Measurements from ENCODE around the gene BABAM1. TPM values are rescaled to one million over a fixed set of nuclear protein-coding genes. Genes with fewer than 3 reads are reported as not detected.

The BABAM1 gene
- total RNA-seq, 1 donor from 2014 or later = 114 TPM

DNA sequence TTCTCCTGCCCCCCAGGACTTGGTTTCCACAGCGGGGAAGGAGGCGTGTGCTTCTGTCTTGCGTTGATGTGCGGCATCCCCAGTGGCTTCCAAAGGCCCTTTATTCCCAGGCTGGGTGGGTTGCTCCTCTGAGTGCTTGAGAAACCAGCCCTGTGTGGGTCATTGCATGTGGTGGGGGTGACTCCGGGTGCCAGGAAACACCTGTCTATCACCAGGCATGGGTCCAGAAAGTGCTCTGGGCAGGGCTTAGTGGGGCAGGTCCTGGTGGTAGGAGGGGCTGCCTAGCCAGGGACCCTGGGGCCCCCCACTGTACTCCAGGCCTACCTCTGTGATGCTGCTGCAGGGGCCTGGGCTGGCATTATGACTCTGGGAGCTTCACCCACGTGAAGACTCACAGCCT lies 51.7 kb downstream of the BABAM1 start:
- Mint-ChIP-seq H3K27ac (no peak overlapping the region), H3K36me3 (ENCODE audit: low read depth) (peaks cover 22% of the 10 kb centered on the region), H3K27me3 (ENCODE audit: insufficient read depth) (no peaks in the 10 kb centered on the region), H3K4me3 (no peak overlapping the region), H3K4me1 (ENCODE audit: low read depth) (peaks cover 7% of the 10 kb centered on the region), H3K9me3 (no peaks in the 10 kb centered on the region)
- intact Hi-C loops (cut with micrococcal nuclease) = no loop called here
- no peak for DNase-seq (ENCODE audit: low spot score)

- intact Hi-C loops (cut with micrococcal nuclease) = no loop called here
- Mint-ChIP-seq H3K27me3 (ENCODE audit: insufficient read depth) (no peaks in the 10 kb centered on the region), H3K36me3 (ENCODE audit: low read depth) (peaks cover 20% of the 10 kb centered on the region)
Observed at GRCh38 chr19:17319473-17320238, 52.4 kb downstream of the BABAM1 start.

GRCh38 chr19:17320435-17320834 lies 53.2 kb downstream of the BABAM1 start:
- Mint-ChIP-seq H3K4me3 (no peak overlapping the region), H3K27ac (no peak overlapping the region), H3K9me3 (no peaks in the 10 kb centered on the region), H3K4me1 (ENCODE audit: low read depth) (peaks cover 6% of the 10 kb centered on the region), H3K36me3 (ENCODE audit: low read depth) (peaks cover 18% of the 10 kb centered on the region), H3K27me3 (ENCODE audit: insufficient read depth) (no peaks in the 10 kb centered on the region)
- DNase-seq (ENCODE audit: low spot score) = no peak
- intact Hi-C loops (cut with micrococcal nuclease) = no loop called here

More at GRCh38 chr19:17319473-17320238, 52.4 kb downstream of the BABAM1 start:
- no peak overlapping the region for H3K4me3 Mint-ChIP-seq
- H3K27ac Mint-ChIP-seq = no peak overlapping the region
- no peaks in the 10 kb centered on the region for H3K9me3 Mint-ChIP-seq
- peaks cover 7% of the 10 kb centered on the region for H3K4me1 Mint-ChIP-seq (ENCODE audit: low read depth)
- DNase-seq (ENCODE audit: low spot score) = no peak

DNA sequence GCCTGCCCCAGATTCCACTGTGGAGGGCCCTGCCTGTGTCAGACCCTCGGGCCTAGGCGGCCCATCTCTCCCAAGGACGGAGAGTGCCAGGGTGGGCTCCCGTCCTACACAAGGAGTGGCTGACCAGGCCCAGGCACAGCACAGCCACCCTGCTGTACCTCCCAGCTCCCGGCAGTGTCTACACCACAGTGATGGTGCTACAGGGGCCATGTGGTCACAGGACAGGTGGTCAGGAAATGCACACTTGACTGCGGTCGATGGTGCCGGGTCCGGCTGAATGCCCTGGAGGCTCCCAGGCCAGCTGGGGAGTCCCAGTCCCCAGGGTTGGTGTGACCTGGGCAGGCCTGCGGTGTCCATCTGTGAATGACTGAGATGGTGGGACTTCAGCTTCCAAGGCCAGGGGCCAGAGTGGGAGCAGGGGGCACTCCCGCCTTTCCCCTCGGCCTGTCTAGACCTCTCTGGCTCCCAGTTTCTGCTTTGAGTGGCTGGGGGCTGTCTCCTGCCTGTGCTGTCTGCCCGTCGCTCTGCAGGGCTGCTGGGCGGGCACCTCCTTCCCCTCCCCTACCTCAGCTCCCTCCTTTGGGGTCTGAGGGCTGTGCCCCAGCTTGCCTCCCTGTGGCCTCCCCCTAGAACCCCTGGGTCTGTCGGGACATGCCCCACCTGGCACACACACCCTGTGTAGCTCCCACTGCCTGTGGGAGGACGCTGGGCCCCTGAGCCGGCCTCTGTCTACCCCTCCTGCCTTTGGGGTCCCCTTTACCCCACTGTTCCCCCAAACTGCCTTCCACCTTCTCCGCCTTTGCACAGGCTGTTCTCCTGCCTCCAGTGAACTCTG lies 54.6 kb downstream of the BABAM1 start:
- Mint-ChIP-seq H3K4me3 (no peak overlapping the region), H3K36me3 (ENCODE audit: low read depth) (peaks cover 11% of the 10 kb centered on the region), H3K4me1 (ENCODE audit: low read depth) (no peaks in the 10 kb centered on the region), H3K27ac (no peak overlapping the region), H3K9me3 (no peaks in the 10 kb centered on the region), H3K27me3 (ENCODE audit: insufficient read depth) (no peaks in the 10 kb centered on the region)
- intact Hi-C loops (cut with micrococcal nuclease) = no loop called here
- no peak for DNase-seq (ENCODE audit: low spot score)

GRCh38 chr19:17322854-17323253 lies 55.6 kb downstream of the BABAM1 start:
- no peak overlapping the region for H3K4me3 Mint-ChIP-seq
- no peaks in the 10 kb centered on the region for H3K4me1 Mint-ChIP-seq (ENCODE audit: low read depth)
- no peaks in the 10 kb centered on the region for H3K27me3 Mint-ChIP-seq (ENCODE audit: insufficient read depth)
- DNase-seq (ENCODE audit: low spot score) = no peak
- peaks cover 11% of the 10 kb centered on the region for H3K36me3 Mint-ChIP-seq (ENCODE audit: low read depth)
- H3K9me3 Mint-ChIP-seq = no peaks in the 10 kb centered on the region
- intact Hi-C loops (cut with micrococcal nuclease) = no loop called here
- no peak overlapping the region for H3K27ac Mint-ChIP-seq

DNA sequence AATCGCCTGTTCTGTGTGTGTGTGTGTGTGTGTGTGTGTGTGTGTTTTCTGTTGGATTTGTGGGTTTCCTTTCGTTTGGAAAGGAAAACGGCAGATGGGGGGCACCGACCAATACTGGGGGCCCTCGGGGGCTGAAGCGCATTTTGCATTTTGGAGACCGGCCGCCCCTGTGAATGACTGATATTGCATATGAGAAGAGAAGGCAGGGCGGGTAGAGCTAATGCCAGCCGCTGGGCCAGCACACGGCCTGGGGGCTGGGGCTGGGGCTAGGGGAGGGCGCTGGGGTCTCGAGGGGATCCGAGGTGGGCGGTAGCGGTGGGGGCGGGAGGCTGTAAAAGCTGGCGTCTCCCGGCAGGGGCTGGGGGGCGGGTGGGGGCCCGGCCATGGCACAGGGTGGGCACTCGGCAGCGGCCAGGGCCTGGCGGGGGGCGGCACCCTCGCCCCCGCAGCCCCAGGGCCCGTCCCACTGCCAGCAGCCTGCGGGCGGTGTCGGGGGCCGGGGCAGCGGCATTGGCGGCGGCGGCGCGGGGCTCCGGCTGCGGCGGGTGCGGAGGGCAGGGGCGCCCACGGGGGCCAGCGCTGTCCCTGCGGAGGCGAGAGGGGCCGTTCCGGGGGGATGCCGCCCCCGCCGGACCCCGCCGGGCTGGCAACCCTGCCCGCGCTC lies 56.2 kb downstream of the BABAM1 start:
- no peaks in the 10 kb centered on the region for H3K9me3 Mint-ChIP-seq
- peaks cover 11% of the 10 kb centered on the region for H3K36me3 Mint-ChIP-seq (ENCODE audit: low read depth)
- no peaks in the 10 kb centered on the region for H3K27me3 Mint-ChIP-seq (ENCODE audit: insufficient read depth)
- no peak overlapping the region for H3K27ac Mint-ChIP-seq
- no peaks in the 10 kb centered on the region for H3K4me1 Mint-ChIP-seq (ENCODE audit: low read depth)
- peak overlapping the region; percentile 42 for H3K4me3 Mint-ChIP-seq
- intact Hi-C loops (cut with micrococcal nuclease) = no loop called here
- DNase-seq (ENCODE audit: low spot score) = no peak

DNA sequence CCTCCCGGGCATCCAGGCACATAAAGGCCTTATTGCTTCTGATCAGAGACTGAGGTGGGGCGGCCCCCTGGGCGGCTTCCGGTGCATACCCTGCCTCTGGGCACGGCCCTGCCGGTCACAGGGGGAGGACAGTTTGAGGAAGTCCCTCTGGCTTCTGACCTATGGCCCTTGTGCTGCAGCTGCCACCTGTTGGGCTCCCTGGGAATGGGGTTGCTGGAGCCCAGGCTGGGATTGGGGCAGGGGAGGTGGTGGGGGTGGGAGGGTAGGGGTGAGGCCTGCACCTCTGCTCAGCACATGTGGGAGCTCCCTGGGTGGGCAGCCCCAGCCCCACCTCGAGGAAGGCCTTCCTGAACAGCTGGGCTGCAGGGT lies 56.7 kb downstream of the BABAM1 start:
- intact Hi-C loops (cut with micrococcal nuclease) = no loop called here
- no peaks in the 10 kb centered on the region for H3K9me3 Mint-ChIP-seq
- no peak for DNase-seq (ENCODE audit: low spot score)
- no peaks in the 10 kb centered on the region for H3K4me1 Mint-ChIP-seq (ENCODE audit: low read depth)
- peaks cover 11% of the 10 kb centered on the region for H3K36me3 Mint-ChIP-seq (ENCODE audit: low read depth)
- no peak overlapping the region for H3K4me3 Mint-ChIP-seq
- H3K27me3 Mint-ChIP-seq (ENCODE audit: insufficient read depth) = no peaks in the 10 kb centered on the region
- H3K27ac Mint-ChIP-seq = no peak overlapping the region

DNA sequence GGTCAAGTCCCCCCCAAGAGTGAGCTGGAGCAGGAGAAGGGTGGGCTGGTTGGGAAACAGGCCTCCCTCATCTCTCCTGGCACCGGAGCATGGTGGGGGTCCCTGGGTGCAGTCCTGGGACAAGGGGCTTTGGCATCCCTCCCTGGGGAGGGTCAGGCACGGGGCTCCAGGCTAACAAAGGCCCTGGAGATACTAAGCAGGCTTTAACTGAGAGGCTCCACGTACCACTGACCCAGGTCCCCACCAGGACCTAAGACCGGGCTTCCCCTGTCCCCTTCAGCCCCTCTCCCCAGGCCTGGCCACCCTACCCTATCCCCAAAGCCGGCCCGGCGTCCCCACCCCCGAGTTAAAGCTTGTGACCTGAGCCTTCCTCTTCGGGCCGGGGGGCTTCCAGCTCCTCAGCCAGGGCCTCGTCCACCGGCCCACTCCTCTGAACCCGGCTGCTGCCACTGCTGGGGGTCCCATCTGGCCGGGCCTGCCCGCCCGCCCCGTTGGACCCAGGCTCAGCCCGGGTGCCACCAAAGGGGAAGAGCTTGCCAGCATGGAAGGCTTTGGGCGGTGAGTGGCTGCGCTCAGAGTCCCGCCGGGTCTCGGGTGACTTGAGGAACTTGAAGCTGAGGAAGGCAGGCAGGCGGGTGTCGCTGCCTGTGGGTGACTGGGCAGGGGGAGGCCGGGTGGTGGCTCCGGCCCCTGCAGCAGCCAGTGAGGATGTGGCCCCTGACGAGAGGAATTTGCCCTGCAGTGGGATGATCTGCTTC lies 57.3 kb downstream of the BABAM1 start:
- Mint-ChIP-seq H3K36me3 (ENCODE audit: low read depth) (peaks cover 11% of the 10 kb centered on the region), H3K27me3 (ENCODE audit: insufficient read depth) (no peaks in the 10 kb centered on the region), H3K9me3 (no peaks in the 10 kb centered on the region), H3K4me1 (ENCODE audit: low read depth) (no peaks in the 10 kb centered on the region), H3K27ac (no peak overlapping the region), H3K4me3 (no peak overlapping the region)
- no peak for DNase-seq (ENCODE audit: low spot score)
- intact Hi-C loops (cut with micrococcal nuclease) = no loop called here

- no peaks in the 10 kb centered on the region for H3K9me3 Mint-ChIP-seq
- peaks cover 8% of the 10 kb centered on the region for H3K36me3 Mint-ChIP-seq (ENCODE audit: low read depth)
- H3K4me3 Mint-ChIP-seq = no peak overlapping the region
- H3K4me1 Mint-ChIP-seq (ENCODE audit: low read depth) = no peaks in the 10 kb centered on the region
- intact Hi-C loops (cut with micrococcal nuclease) = no loop called here
- no peak overlapping the region for H3K27ac Mint-ChIP-seq
- H3K27me3 Mint-ChIP-seq (ENCODE audit: insufficient read depth) = peaks cover 4% of the 10 kb centered on the region
- DNase-seq (ENCODE audit: low spot score) = no peak
Observed at GRCh38 chr19:17325133-17325532, 57.9 kb downstream of the BABAM1 start.

GRCh38 chr19:17325881-17326594 lies 58.8 kb downstream of the BABAM1 start:
- Mint-ChIP-seq H3K27ac (no peak overlapping the region), H3K27me3 (ENCODE audit: insufficient read depth) (peaks cover 8% of the 10 kb centered on the region), H3K4me1 (ENCODE audit: low read depth) (no peaks in the 10 kb centered on the region), H3K9me3 (no peaks in the 10 kb centered on the region), H3K36me3 (ENCODE audit: low read depth) (peaks cover 7% of the 10 kb centered on the region), H3K4me3 (no peak overlapping the region)
- DNase-seq (ENCODE audit: low spot score) = no peak
- intact Hi-C loops (cut with micrococcal nuclease) = no loop called here

DNA sequence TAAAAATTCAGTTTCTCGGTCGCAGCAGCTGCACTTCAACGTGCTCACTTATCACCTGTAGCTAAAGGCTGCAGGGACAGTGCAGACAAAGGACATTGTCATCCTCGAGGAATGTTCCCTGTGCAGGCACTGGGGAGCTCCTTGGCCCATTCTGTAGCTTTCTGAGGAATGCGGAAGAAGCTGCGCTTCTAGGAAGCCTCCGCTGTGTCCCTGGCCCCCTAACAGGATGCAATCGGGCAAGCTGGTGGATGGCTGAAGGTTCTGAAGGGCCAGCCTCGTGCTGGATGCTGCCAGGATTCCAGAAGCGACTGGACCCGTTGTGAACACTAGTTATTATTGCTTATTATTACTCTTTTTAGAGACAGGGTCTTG lies 59.3 kb downstream of the BABAM1 start:
- Mint-ChIP-seq H3K27me3 (ENCODE audit: insufficient read depth) (peaks cover 8% of the 10 kb centered on the region), H3K4me3 (no peak overlapping the region), H3K27ac (no peak overlapping the region), H3K36me3 (ENCODE audit: low read depth) (peaks cover 7% of the 10 kb centered on the region), H3K4me1 (ENCODE audit: low read depth) (no peaks in the 10 kb centered on the region), H3K9me3 (no peaks in the 10 kb centered on the region)
- intact Hi-C loops (cut with micrococcal nuclease) = no loop called here
- no peak for DNase-seq (ENCODE audit: low spot score)

DNA sequence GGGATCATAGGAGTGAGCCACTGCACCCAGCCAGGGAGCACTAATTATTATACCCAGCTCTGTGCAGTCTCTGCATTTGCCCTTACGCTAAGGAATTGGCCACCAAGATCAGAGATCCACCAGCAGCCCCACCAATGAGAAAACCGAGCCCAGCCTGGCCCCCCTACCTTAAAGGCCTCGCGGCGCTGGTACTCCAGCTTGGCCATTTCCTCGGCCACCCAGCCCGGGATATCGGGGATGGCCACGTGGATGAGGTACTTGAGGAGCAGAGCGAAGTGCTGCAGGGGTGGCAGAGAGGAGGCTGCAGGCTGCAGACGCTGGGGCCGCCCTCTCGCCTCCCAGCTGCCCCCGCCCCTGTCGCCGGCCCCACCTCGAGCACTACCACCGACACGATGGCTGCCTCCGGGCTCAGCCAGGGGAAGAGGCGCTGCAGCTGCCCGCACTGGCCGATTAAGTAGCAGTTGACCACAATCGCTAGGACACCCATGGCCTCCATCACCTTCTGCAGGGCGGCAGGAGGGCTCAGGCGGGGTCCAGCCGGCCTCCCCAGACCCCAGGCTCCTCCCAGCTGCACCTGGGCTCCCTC lies 59.9 kb downstream of the BABAM1 start:
- intact Hi-C loops (cut with micrococcal nuclease) = no loop called here
- H3K27ac Mint-ChIP-seq = no peak overlapping the region
- peaks cover 8% of the 10 kb centered on the region for H3K27me3 Mint-ChIP-seq (ENCODE audit: insufficient read depth)
- H3K36me3 Mint-ChIP-seq (ENCODE audit: low read depth) = peaks cover 7% of the 10 kb centered on the region
- DNase-seq (ENCODE audit: low spot score) = no peak
- no peaks in the 10 kb centered on the region for H3K9me3 Mint-ChIP-seq
- H3K4me1 Mint-ChIP-seq (ENCODE audit: low read depth) = no peaks in the 10 kb centered on the region
- no peak overlapping the region for H3K4me3 Mint-ChIP-seq

All from activated T-helper 1 cell treated with anti-CD3 and anti-CD28 coated beads, Interleukin-12 subunit alpha, Interleukin-12 subunit beta, Interleukin-2, Interleukin-4 antibody, amounts not matched to agents 30 ng/mL and 10 ng/mL and 1 ng/mL, durations not matched to agents 14 hours and 24 hours and 36 hours (primary cell).